Breast epithelium (tissue), 4 donors: ENCODE results near the gene ZNHIT2. TPM values are rescaled to one million over a fixed set of nuclear protein-coding genes. Genes with fewer than 3 reads are reported as not detected.

Experiments used
- DNase-seq, 2 donors: peaks; one replicate each; pipeline ENCODE4 v3.0.0-alpha.2; 2019; ENCODE audit warnings: low spot score in 2 of 2
- H3K27ac ChIP-seq, 2 donors: fragments of 200-600 bp; sonication (generic) in 1 of 2; one replicate each; pipeline ENCODE4 v1.5.1; 2016 to 2019; ENCODE audit warnings: mild to moderate bottlenecking in 1 of 2
- H3K27me3 ChIP-seq, 2 donors: fragments of 200-600 bp; sonication (generic) in 1 of 2; one replicate each; pipeline versions ENCODE4 v1.5.1 to v1.6.0; 2017 to 2019; ENCODE audit warnings: control low read depth in 1 of 2, mild to moderate bottlenecking in 1 of 2
- H3K36me3 ChIP-seq: fragments of 200-600 bp; one replicate; pipeline ENCODE4 v1.5.1; 2019
- H3K4me1 ChIP-seq, 2 donors: fragments of 200-600 bp; sonication (generic); one replicate each; pipeline ENCODE4 v1.5.1; 2016 to 2019; ENCODE audit warnings: control low read depth in 1 of 2
- H3K4me3 ChIP-seq, 3 donors: fragments of 200-600 bp; sonication (generic); 1 replicate in 2 of 3; 2 replicates in 1 of 3; pipeline ENCODE4 v1.5.1; 2016 to 2019; ENCODE audit warnings: mild to moderate bottlenecking in 3 of 3, moderate library complexity in 2 of 3
- H3K9me3 ChIP-seq, 2 donors: fragments of 200-600 bp; sonication (generic) in 1 of 2; one replicate each; pipeline ENCODE4 v1.5.1; 2016 to 2019; ENCODE audit warnings: control low read depth in 1 of 2
- CTCF ChIP-seq, 3 donors: fragments of 450-650 bp; IDR thresholded peaks; one replicate each; pipeline ENCODE4 v1.5.1; 2016 to 2017; ENCODE audit warnings: antibody characterized with exemption in 3 of 3, mild to moderate bottlenecking in 3 of 3, moderate library complexity in 3 of 3
- POLR2A ChIP-seq: fragments of 450-650 bp; IDR thresholded peaks from one replicate; pipeline ENCODE4 v1.6.1; 2016; ENCODE audit warnings: antibody characterized with exemption, mild to moderate bottlenecking, moderate library complexity
- POLR2AphosphoS5 ChIP-seq, 3 donors: sonication (generic); formaldehyde crosslinking; IDR thresholded peaks; one replicate each; pipeline ENCODE4 v1.6.1; 2017; ENCODE audit warnings: antibody characterized with exemption in 3 of 3
- intact Hi-C: fragments of 100-400 bp; cut with DNase I; formaldehyde crosslinking; loops from one replicate; pipeline ENCODE4 v1.15.1; 2023; ENCODE audit warnings: low total_unique reads
- total RNA-seq, 3 donors: library from RNA; depleted of rRNA; stranded (reverse); fragments of >200 nt; gene quantifications; one replicate each; pipeline ENCODE4 v1.1.0, GENCODE V29; 2016

ZNHIT2 gene
- total RNA-seq, 3 donors from 2014 or later: 14.6 to 23.3 (median 20.3) TPM

- Histone ChIP-seq H3K4me3 (no peak overlapping the region), H3K9me3 (no peaks in the 10 kb centered on the region), H3K36me3 (peaks cover 7% of the 10 kb centered on the region), H3K27me3 (no peaks in the 10 kb centered on the region), H3K4me1 (no peaks in the 10 kb centered on the region), H3K27ac (no peak overlapping the region)
- no peak for TF ChIP-seq POLR2AphosphoS5 (IDR thresholded peaks at IDR 0.05)
- no peak for TF ChIP-seq CTCF (IDR thresholded peaks at IDR 0.05)
- TF ChIP-seq POLR2A: no peak
- intact Hi-C loops: no loop called here
- no peak for DNase-seq
Observed at GRCh38 chr11:65087827-65088226, 29.7 kb downstream of the ZNHIT2 start.

- TF ChIP-seq POLR2A: no peak
- no peak for TF ChIP-seq POLR2AphosphoS5 (IDR thresholded peaks at IDR 0.05)
- no peak for TF ChIP-seq CTCF (IDR thresholded peaks at IDR 0.05)
- intact Hi-C loops: no loop called here
- Histone ChIP-seq H3K27me3 (no peaks in the 10 kb centered on the region), H3K27ac (no peak overlapping the region), H3K4me3 (no peak overlapping the region), H3K36me3 (peaks cover 7% of the 10 kb centered on the region), H3K4me1 (no peaks in the 10 kb centered on the region), H3K9me3 (no peaks in the 10 kb centered on the region)
- DNase-seq: no peak
Observed at GRCh38 chr11:65087216-65087615, 30.3 kb downstream of the ZNHIT2 start.

- intact Hi-C loops: no loop called here
- Histone ChIP-seq H3K9me3 (no peaks in the 10 kb centered on the region), H3K36me3 (peaks cover 7% of the 10 kb centered on the region), H3K4me3 (no peak overlapping the region), H3K4me1 (no peaks in the 10 kb centered on the region), H3K27ac (no peak overlapping the region), H3K27me3 (no peaks in the 10 kb centered on the region)
- DNase-seq: no peak
- TF ChIP-seq POLR2A (no peak), CTCF (IDR thresholded peaks at IDR 0.05) (no peak), POLR2AphosphoS5 (IDR thresholded peaks at IDR 0.05) (no peak)
Observed at GRCh38 chr11:65086809-65087208, 30.7 kb downstream of the ZNHIT2 start.

GRCh38 chr11:65085446-65085845 lies 32.1 kb downstream of the ZNHIT2 start:
- Histone ChIP-seq H3K27ac (no peak overlapping the region), H3K4me1 (no peaks in the 10 kb centered on the region), H3K36me3 (peaks cover 7% of the 10 kb centered on the region), H3K4me3 (no peak overlapping the region), H3K27me3 (no peaks in the 10 kb centered on the region), H3K9me3 (no peaks in the 10 kb centered on the region)
- DNase-seq: no peak
- TF ChIP-seq POLR2AphosphoS5 (IDR thresholded peaks at IDR 0.05) (no peak), POLR2A (no peak), CTCF (IDR thresholded peaks at IDR 0.05) (no peak)
- intact Hi-C loops: no loop called here

- Histone ChIP-seq H3K4me1 (no peaks in the 10 kb centered on the region), H3K27ac (peak overlapping the region; percentile 97 to 98), H3K4me3 (peak overlapping the region; percentile 75 to 85 (median 82)), H3K36me3 (peaks cover 7% of the 10 kb centered on the region), H3K9me3 (no peaks in the 10 kb centered on the region), H3K27me3 (no peaks in the 10 kb centered on the region)
- DNase-seq: no peak
- intact Hi-C loops: no loop called here
- TF ChIP-seq POLR2A (no peak), POLR2AphosphoS5 (IDR thresholded peaks at IDR 0.05) (no peak), CTCF (IDR thresholded peaks at IDR 0.05) (no peak)
Observed at GRCh38 chr11:65084598-65085375, 32.7 kb downstream of the ZNHIT2 start.
